ENCODE results near the gene AFG3L2. TPM values are rescaled to one million over a fixed set of nuclear protein-coding genes. Genes with fewer than 3 reads are reported as not detected.

AFG3L2 gene
- 10 to 100 TPM; 31.4 to 33.1 TPM for total RNA-seq
- 10 to 100 TPM; 27.8 to 34.6 TPM for polyA plus RNA-seq

DNA sequence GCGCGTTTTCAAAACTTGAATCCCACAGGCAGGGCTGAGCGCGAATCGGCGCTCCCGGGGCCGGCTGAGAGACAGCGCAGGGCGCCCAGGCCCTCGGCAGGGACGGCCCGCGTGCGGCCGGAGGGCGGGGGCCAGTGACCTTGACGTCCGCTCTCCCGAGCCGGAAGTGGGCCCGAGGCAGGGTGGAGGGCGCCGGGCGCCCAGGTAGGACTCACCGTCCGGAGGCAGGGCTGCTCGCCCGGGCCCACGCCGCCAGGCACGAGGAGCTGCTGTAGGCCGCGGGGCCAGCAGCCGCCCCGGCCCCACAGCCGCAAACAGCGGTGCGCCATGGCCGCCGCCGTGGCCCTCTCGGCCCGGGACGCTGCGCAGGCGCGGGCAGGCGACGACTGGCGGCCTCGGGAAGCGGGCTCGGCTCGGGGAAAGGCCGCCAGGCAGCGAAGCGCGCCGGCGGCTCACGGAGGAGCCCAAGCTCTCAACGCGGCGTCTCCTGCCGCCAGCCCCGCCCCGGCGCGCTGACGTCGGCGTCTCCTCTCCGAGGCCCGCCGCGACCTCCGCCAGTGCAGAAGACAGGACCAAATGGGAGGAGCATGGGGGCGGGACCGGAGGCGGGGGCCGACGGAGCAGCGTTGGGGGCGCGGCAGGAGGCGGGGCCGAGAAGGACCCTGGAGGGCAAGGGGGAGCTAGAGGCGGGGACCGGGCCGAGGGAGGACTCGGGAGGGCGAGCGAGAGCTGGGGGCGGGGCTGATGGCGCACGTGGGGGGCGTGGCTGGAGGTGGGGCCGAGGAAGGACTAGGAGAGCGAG, at the start of gene AFG3L2:
Gene AFG3L2 (minus strand): TSS at position 474 of the 802 bp plus-strand sequence. CDS start 145 bp downstream, at position 329.
- H3K27ac ChIP-seq (ENCODE audit: low read depth, low read length): peak within 1 kb of the TSS; percentile 98
- no peaks in the 10 kb centered on the region for H3K27me3 Mint-ChIP-seq
- peak within 1 kb of the TSS; percentile 90 to 97 (median 93) for H3K27ac Mint-ChIP-seq
- H3K4me1 ChIP-seq (ENCODE audit: insufficient read depth, low read length): peaks cover 43% of the 10 kb centered on the region
- H3K4me3 Mint-ChIP-seq: peak within 1 kb of the TSS; percentile 88 to 94 (median 92)
- POLR2A ChIA-PET (ENCODE audit: partially characterized antibody): interaction anchor here (0.6 to 2.7 kb wide), 23 partner anchors 8 to 1350 kb away, joined by 3 to 40 read pairs (median 4); partner anchors contain the start of genes CEP192, CEP76, CHMP1B and FAM210A
- DNase-seq: peak; percentile 100
- H3K9me3 Mint-ChIP-seq: peaks cover 0 to 1% (median 0%) of the 10 kb centered on the region in 8 donors
- intact Hi-C loops (cut with micrococcal nuclease): loop anchor here (1.0 to 10.0 kb wide), 10 partner anchors 30 to 1758 kb away; partner anchors contain the start of genes CEP192, CEP76, CHMP1B and MPPE1
- no peaks in the 10 kb centered on the region for H3K36me3 ChIP-seq (ENCODE audit: insufficient read depth, low read length)
- H3K27me3 ChIP-seq (ENCODE audit: insufficient read depth, low read length): no peaks in the 10 kb centered on the region
- H3K4me3 ChIP-seq (ENCODE audit: low read length in 2 of 2): peak within 1 kb of the TSS; percentile 73 to 88
- peaks cover 0 to 8% of the 10 kb centered on the region in 2 donors for H3K36me3 Mint-ChIP-seq
- H3K4me1 Mint-ChIP-seq: peaks cover 27 to 53% (median 41%) of the 10 kb centered on the region in 4 donors
- CTCF ChIA-PET (ENCODE audit: partially characterized antibody): interaction anchor here (0.7 to 3.6 kb wide), 8 partner anchors 10 to 48 kb away, joined by 3 to 21 read pairs (median 4); no protein-coding TSS in a partner anchor
- no peaks in the 10 kb centered on the region for H3K9me3 ChIP-seq (ENCODE audit: control insufficient read depth in 1 of 2, low read length in 2 of 2)

DNA sequence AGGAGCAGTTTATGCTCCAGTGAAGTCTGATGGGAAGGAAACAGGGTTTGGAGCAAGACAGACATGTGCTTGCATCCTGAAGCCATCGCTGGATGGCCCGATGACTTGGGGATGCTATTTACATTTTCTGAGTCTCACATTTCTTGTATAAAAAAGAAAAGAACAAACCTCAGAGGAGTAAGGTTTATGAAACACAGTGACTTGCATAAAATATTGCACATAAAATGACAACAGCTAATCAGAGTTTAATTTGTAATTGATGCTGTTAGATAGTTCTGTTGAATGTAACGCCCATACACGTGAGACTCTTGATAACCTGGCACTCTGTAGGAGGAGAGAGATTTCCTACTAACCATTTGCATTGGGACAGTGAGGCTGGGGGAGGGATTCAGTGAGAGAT, 47.2 kb upstream of the AFG3L2 start:
- no peaks in the 10 kb centered on the region for H3K36me3 Mint-ChIP-seq
- no peak for DNase-seq
- H3K4me3 Mint-ChIP-seq: no peak overlapping the region
- Histone ChIP-seq H3K27me3 (ENCODE audit: insufficient read depth, low read length) (no peaks in the 10 kb centered on the region), H3K27ac (ENCODE audit: low read depth, low read length) (no peak overlapping the region), H3K36me3 (ENCODE audit: insufficient read depth, low read length) (no peaks in the 10 kb centered on the region), H3K9me3 (ENCODE audit: control insufficient read depth in 1 of 2, low read length in 2 of 2) (no peaks in the 10 kb centered on the region), H3K4me1 (ENCODE audit: insufficient read depth, low read length) (no peaks in the 10 kb centered on the region), H3K4me3 (ENCODE audit: low read length in 2 of 2) (no peak overlapping the region)
- peaks cover 2 to 9% (median 6%) of the 10 kb centered on the region in 4 donors for H3K4me1 Mint-ChIP-seq
- no peak overlapping the region for H3K27ac Mint-ChIP-seq
- peaks cover 0 to 3% of the 10 kb centered on the region in 2 donors for H3K27me3 Mint-ChIP-seq
- ChIA-PET CTCF (ENCODE audit: partially characterized antibody) (interaction anchor here (1.2 kb wide), 1 partner anchor 11 kb away, joined by 3 read pairs; no protein-coding TSS in a partner anchor), POLR2A (ENCODE audit: partially characterized antibody) (no interaction called here)
- H3K9me3 Mint-ChIP-seq: no peaks in the 10 kb centered on the region
- intact Hi-C loops (cut with micrococcal nuclease): no loop called here

DNA sequence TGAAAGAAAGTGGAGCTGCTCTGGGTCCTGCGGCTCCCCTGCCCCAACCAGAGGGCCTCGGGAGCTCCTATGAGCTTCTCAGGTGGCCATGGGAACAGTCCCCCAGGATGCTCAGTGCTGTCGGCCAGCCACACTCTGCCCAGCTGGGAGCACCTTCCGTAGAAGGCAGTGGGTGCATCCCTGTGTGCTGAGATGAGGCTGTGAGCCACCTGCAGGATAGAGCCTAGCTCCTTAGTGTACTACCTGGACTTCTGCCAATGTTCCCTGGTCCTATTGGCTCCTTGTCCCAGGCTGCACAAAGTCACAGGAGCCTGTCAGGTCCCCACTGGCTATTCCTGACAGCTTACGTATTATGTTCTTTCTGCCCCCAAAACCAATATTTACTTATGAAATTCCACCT, 46.8 kb upstream of the AFG3L2 start:
- no peak overlapping the region for H3K4me3 ChIP-seq (ENCODE audit: low read length in 2 of 2)
- Mint-ChIP-seq H3K4me3 (no peak overlapping the region), H3K27me3 (peaks cover 0 to 3% of the 10 kb centered on the region in 2 donors), H3K9me3 (no peaks in the 10 kb centered on the region), H3K27ac (no peak overlapping the region), H3K36me3 (no peaks in the 10 kb centered on the region), H3K4me1 (peaks cover 2 to 9% (median 6%) of the 10 kb centered on the region in 4 donors)
- no peaks in the 10 kb centered on the region for H3K4me1 ChIP-seq (ENCODE audit: insufficient read depth, low read length)
- DNase-seq: no peak
- no peaks in the 10 kb centered on the region for H3K27me3 ChIP-seq (ENCODE audit: insufficient read depth, low read length)
- H3K36me3 ChIP-seq (ENCODE audit: insufficient read depth, low read length): no peaks in the 10 kb centered on the region
- no peaks in the 10 kb centered on the region for H3K9me3 ChIP-seq (ENCODE audit: control insufficient read depth in 1 of 2, low read length in 2 of 2)
- intact Hi-C loops (cut with micrococcal nuclease): no loop called here
- POLR2A ChIA-PET (ENCODE audit: partially characterized antibody): no interaction called here
- CTCF ChIA-PET (ENCODE audit: partially characterized antibody): interaction anchor here (1.2 kb wide), 1 partner anchor 11 kb away, joined by 3 read pairs; no protein-coding TSS in a partner anchor
- H3K27ac ChIP-seq (ENCODE audit: low read depth, low read length): no peak overlapping the region

DNA sequence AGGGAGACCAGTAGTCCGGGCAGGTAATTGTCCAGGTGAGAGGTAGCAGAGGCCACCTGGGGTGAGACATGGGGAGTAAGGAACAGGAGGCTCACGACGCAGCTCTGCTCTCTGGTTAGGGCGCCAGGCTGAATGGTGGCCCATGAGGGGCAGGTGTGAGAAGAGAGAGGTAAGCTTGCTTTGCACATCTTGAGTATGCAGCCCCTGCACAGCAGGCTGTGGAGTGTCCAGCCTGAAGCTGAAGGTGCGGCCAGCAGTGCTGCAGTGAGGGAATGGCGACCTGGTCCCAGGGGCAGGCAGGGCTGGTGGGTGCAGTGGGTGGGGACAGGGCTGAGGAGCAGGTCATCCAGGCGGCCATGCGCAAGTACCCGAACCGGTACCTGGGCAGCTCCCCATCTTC, 46.4 kb upstream of the AFG3L2 start:
- Mint-ChIP-seq H3K4me1 (peaks cover 2 to 12% (median 6%) of the 10 kb centered on the region in 4 donors), H3K4me3 (no peak overlapping the region), H3K36me3 (no peaks in the 10 kb centered on the region), H3K27ac (no peak overlapping the region), H3K9me3 (no peaks in the 10 kb centered on the region), H3K27me3 (peaks cover 0 to 3% of the 10 kb centered on the region in 2 donors)
- no peak for DNase-seq
- H3K9me3 ChIP-seq (ENCODE audit: control insufficient read depth in 1 of 2, low read length in 2 of 2): no peaks in the 10 kb centered on the region
- H3K36me3 ChIP-seq (ENCODE audit: insufficient read depth, low read length): no peaks in the 10 kb centered on the region
- H3K4me1 ChIP-seq (ENCODE audit: insufficient read depth, low read length): no peaks in the 10 kb centered on the region
- intact Hi-C loops (cut with micrococcal nuclease): no loop called here
- ChIA-PET CTCF (ENCODE audit: partially characterized antibody) (interaction anchor here (1.2 kb wide), 1 partner anchor 11 kb away, joined by 3 read pairs; no protein-coding TSS in a partner anchor), POLR2A (ENCODE audit: partially characterized antibody) (no interaction called here)
- H3K27me3 ChIP-seq (ENCODE audit: insufficient read depth, low read length): no peaks in the 10 kb centered on the region
- no peak overlapping the region for H3K4me3 ChIP-seq (ENCODE audit: low read length in 2 of 2)
- H3K27ac ChIP-seq (ENCODE audit: low read depth, low read length): no peak overlapping the region

DNA sequence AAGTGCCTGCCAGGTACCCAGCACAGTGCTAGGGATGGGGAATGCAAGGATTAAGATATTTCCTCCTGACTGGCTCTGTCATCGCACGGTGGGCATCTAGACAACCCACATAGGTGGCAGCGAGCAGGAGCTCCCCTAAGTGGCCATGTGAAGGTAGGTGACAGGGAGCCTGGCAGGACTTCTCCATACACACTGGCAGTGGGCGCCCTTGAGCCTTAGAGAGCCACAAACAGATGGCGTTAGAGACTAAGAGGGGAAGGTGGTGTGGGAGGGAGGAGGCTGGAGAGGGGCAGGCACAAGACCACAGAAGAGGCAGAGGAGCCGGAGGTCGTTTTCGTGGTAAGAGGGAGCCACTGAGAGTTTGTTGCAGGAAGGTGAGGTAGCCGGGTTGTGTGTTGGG, 45.9 kb upstream of the AFG3L2 start:
- Mint-ChIP-seq H3K27ac (no peak overlapping the region), H3K27me3 (peaks cover 0 to 3% of the 10 kb centered on the region in 2 donors), H3K9me3 (no peaks in the 10 kb centered on the region), H3K4me1 (peaks cover 2 to 14% (median 6%) of the 10 kb centered on the region in 4 donors), H3K36me3 (no peaks in the 10 kb centered on the region), H3K4me3 (no peak overlapping the region)
- H3K4me3 ChIP-seq (ENCODE audit: low read length in 2 of 2): no peak overlapping the region
- ChIA-PET POLR2A (ENCODE audit: partially characterized antibody) (no interaction called here), CTCF (ENCODE audit: partially characterized antibody) (interaction anchor here (1.0 kb wide), 1 partner anchor 10 kb away, joined by 3 read pairs; no protein-coding TSS in a partner anchor)
- H3K4me1 ChIP-seq (ENCODE audit: insufficient read depth, low read length): no peaks in the 10 kb centered on the region
- H3K27me3 ChIP-seq (ENCODE audit: insufficient read depth, low read length): no peaks in the 10 kb centered on the region
- H3K36me3 ChIP-seq (ENCODE audit: insufficient read depth, low read length): no peaks in the 10 kb centered on the region
- intact Hi-C loops (cut with micrococcal nuclease): no loop called here
- DNase-seq: no peak
- no peak overlapping the region for H3K27ac ChIP-seq (ENCODE audit: low read depth, low read length)
- H3K9me3 ChIP-seq (ENCODE audit: control insufficient read depth in 1 of 2, low read length in 2 of 2): no peaks in the 10 kb centered on the region

DNA sequence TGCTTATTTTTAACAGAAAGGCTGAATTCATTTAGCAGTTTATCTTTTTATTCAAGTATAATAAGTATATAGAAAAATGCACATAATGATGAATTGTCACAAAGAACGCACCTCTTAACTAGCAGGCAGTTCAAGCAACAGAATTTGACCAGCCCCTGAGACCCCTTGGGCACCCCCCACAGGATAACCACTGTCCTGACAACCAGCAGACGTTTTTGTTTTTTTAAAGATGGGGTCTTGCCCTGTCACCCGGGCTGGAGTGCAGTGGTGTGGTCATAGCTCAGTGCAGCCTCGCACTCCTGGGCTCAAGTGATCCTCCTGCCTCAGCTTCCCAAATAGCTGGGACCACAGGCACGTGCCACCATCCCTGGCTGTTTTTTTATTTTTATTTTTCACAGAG, 44.7 kb upstream of the AFG3L2 start:
- Histone ChIP-seq H3K4me1 (ENCODE audit: insufficient read depth, low read length) (no peaks in the 10 kb centered on the region), H3K4me3 (ENCODE audit: low read length in 2 of 2) (no peak overlapping the region), H3K36me3 (ENCODE audit: insufficient read depth, low read length) (no peaks in the 10 kb centered on the region), H3K27me3 (ENCODE audit: insufficient read depth, low read length) (no peaks in the 10 kb centered on the region), H3K27ac (ENCODE audit: low read depth, low read length) (no peak overlapping the region), H3K9me3 (ENCODE audit: control insufficient read depth in 1 of 2, low read length in 2 of 2) (no peaks in the 10 kb centered on the region)
- peaks cover 0 to 3% of the 10 kb centered on the region in 2 donors for H3K27me3 Mint-ChIP-seq
- H3K4me3 Mint-ChIP-seq: peak overlapping the region in 2 of 8 donors; percentile 57 to 72
- ChIA-PET CTCF (ENCODE audit: partially characterized antibody) (no interaction called here), POLR2A (ENCODE audit: partially characterized antibody) (no interaction called here)
- no peaks in the 10 kb centered on the region for H3K9me3 Mint-ChIP-seq
- H3K36me3 Mint-ChIP-seq: no peaks in the 10 kb centered on the region
- DNase-seq: no peak
- peaks cover 2 to 14% (median 6%) of the 10 kb centered on the region in 4 donors for H3K4me1 Mint-ChIP-seq
- H3K27ac Mint-ChIP-seq: no peak overlapping the region
- intact Hi-C loops (cut with micrococcal nuclease): no loop called here

DNA sequence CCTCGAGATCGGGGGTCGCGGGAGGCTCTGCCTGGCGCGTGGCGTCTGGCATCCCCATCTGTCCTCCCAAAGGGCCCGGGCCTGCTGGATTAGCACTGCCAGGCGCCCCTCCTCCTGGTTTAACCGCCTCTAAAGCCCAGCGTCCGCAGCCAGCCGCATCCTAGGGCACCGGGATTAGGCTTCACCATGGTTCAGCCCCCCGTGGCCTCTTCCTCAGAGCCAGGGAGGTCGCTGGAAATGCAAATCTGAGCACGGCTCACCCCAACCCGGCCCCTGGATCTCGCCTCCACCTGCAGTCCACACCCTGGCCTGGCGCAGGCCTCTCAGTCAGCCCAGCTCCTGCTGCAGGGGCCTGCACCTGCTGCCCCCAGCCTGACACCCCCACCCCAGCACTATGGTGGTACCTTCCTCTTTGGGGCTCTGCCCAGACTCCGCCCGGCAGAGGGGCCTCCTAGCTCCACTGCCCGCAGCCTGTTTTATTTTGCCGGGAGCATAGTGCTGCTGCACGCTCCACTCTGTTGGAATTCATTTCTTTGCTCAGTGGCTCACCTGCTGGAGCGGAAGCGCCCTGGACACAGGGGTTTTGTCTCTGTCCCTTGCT, 43.9 kb upstream of the AFG3L2 start:
- Mint-ChIP-seq H3K4me3 (peak overlapping the region; percentile 57 to 85 (median 70)), H3K9me3 (no peaks in the 10 kb centered on the region), H3K36me3 (no peaks in the 10 kb centered on the region), H3K27me3 (peaks cover 0 to 3% of the 10 kb centered on the region in 2 donors), H3K4me1 (peaks cover 2 to 14% (median 6%) of the 10 kb centered on the region in 4 donors), H3K27ac (peak overlapping the region in 3 of 7 donors; percentile 15 to 83 (median 27))
- Histone ChIP-seq H3K4me3 (ENCODE audit: low read length in 2 of 2) (no peak overlapping the region), H3K4me1 (ENCODE audit: insufficient read depth, low read length) (no peaks in the 10 kb centered on the region), H3K36me3 (ENCODE audit: insufficient read depth, low read length) (no peaks in the 10 kb centered on the region), H3K27me3 (ENCODE audit: insufficient read depth, low read length) (no peaks in the 10 kb centered on the region), H3K27ac (ENCODE audit: low read depth, low read length) (no peak overlapping the region), H3K9me3 (ENCODE audit: control insufficient read depth in 1 of 2, low read length in 2 of 2) (no peaks in the 10 kb centered on the region)
- ChIA-PET CTCF (ENCODE audit: partially characterized antibody) (no interaction called here), POLR2A (ENCODE audit: partially characterized antibody) (no interaction called here)
- no peak for DNase-seq
- intact Hi-C loops (cut with micrococcal nuclease): no loop called here
